ENCODE measurements around the gene CAPN15. TPM values are rescaled to one million over a fixed set of nuclear protein-coding genes. Genes with fewer than 3 reads are reported as not detected.

The CAPN15 gene
- total RNA-seq, 2 experiments from 2014 or later = 32.9 to 54.0 TPM

GRCh38 chr16:566475-567372 is 39.2 kb downstream of the CAPN15 start, which contains the start of gene NHLRC4:
NHLRC4 (plus strand) TSS chr16:567005; CDS start chr16:568048, 1,043 bp downstream.
- POLR2A ChIA-PET = no interaction called here

GRCh38 chr16:567373-568256 is 40.1 kb downstream of the CAPN15 start:
- DNase-seq (ENCODE audit: low spot score) = no peak
- Histone ChIP-seq H3K36me3 (ENCODE audit: insufficient read depth, low read length) (no peaks in the 10 kb centered on the region), H2AFZ (ENCODE audit: low read length) (peak overlapping the region; percentile 40; the same call in 1 of the 2 replicates), H3K27ac (ENCODE audit: low read depth, low read length, poor library complexity, severe bottlenecking) (peak overlapping the region; percentile 67), H3K4me3 (ENCODE audit: low read depth, low read length, poor library complexity, severe bottlenecking) (peak overlapping the region; percentile 46), H4K20me1 (ENCODE audit: insufficient read depth, low read length) (no peaks in the 10 kb centered on the region), H3K9me3 (ENCODE audit: low read length) (no peaks in the 10 kb centered on the region), H3K79me2 (ENCODE audit: insufficient read depth, low read depth, low read length) (peaks cover 7% of the 10 kb centered on the region; the same call in 1 of the 2 replicates), H3K4me2 (ENCODE audit: low read length) (peak overlapping the region; percentile 75), H3K9me2 (ENCODE audit: insufficient read depth, low read length) (no peaks in the 10 kb centered on the region), H3K4me1 (ENCODE audit: insufficient read depth, low read length, poor library complexity, severe bottlenecking) (peaks cover 35% of the 10 kb centered on the region)
- CTCF ChIA-PET (ENCODE audit: unreplicated experiment) = no interaction called here
- intact Hi-C loops (cut with micrococcal nuclease; ENCODE audit: unreplicated experiment) = loop anchor here (5.0 kb wide), 1 partner anchor 185 kb away; the partner anchor contains the start of gene PGAP6
- POLR2A ChIA-PET = no interaction called here
- TF ChIP-seq EZH2phosphoT487 (IDR thresholded peaks at IDR 0.05; ENCODE audit: borderline replicate concordance, low read depth, low read length) (no peak), CTCF (conservative IDR thresholded peaks at IDR 0.05; ENCODE audit: low read length) (no peak)
- BruUV-seq (replicated peaks) = no TSS peak

More at GRCh38 chr16:566475-567372, 39.2 kb downstream of the CAPN15 start, which contains the start of gene NHLRC4:
- peaks cover 7% of the 10 kb centered on the region; the same call in 1 of the 2 replicates for H3K79me2 ChIP-seq (ENCODE audit: insufficient read depth, low read depth, low read length)
- no peaks in the 10 kb centered on the region for H3K9me2 ChIP-seq (ENCODE audit: insufficient read depth, low read length)
- peaks cover 35% of the 10 kb centered on the region for H3K4me1 ChIP-seq (ENCODE audit: insufficient read depth, low read length, poor library complexity, severe bottlenecking)
- intact Hi-C loops (cut with micrococcal nuclease; ENCODE audit: unreplicated experiment) = loop anchor here (1.0 to 5.0 kb wide), 2 partner anchors 39 to 184 kb away; partner anchors contain the start of genes CAPN15 and PGAP6
- H3K9me3 ChIP-seq (ENCODE audit: low read length) = no peaks in the 10 kb centered on the region
- no peaks in the 10 kb centered on the region for H4K20me1 ChIP-seq (ENCODE audit: insufficient read depth, low read length)
- peak within 1 kb of the TSS; percentile 67 for H3K27ac ChIP-seq (ENCODE audit: low read depth, low read length, poor library complexity, severe bottlenecking)
- BruUV-seq (replicated peaks) = no TSS peak
- TF ChIP-seq CTCF (conservative IDR thresholded peaks at IDR 0.05; ENCODE audit: low read length) (no peak), EZH2phosphoT487 (IDR thresholded peaks at IDR 0.05; ENCODE audit: borderline replicate concordance, low read depth, low read length) (no peak)
- H3K4me2 ChIP-seq (ENCODE audit: low read length) = peak within 1 kb of the TSS; percentile 75
- H2AFZ ChIP-seq (ENCODE audit: low read length) = peak within 1 kb of the TSS; percentile 40; the same call in 1 of the 2 replicates
- CTCF ChIA-PET (ENCODE audit: unreplicated experiment) = no interaction called here
- peak; percentile 90 for DNase-seq (ENCODE audit: low spot score)
- no peaks in the 10 kb centered on the region for H3K36me3 ChIP-seq (ENCODE audit: insufficient read depth, low read length)
- peak within 1 kb of the TSS; percentile 46 for H3K4me3 ChIP-seq (ENCODE audit: low read depth, low read length, poor library complexity, severe bottlenecking)
